GM21528 (cell line): ENCODE results near the gene KCNN2.
"Not testable (repeated sequence)": the region's sequence is repeated elsewhere in the genome, so short reads cannot be mapped to it uniquely, and the experiment has no call there.

Experiments
- ATAC-seq: cut with Tn5 transposase; IDR thresholded peaks from one replicate; pipeline ENCODE4 v1.9.1; 2021; ENCODE audit warnings: mild to moderate bottlenecking, moderate library complexity; ENCODE audit not compliant: unreplicated experiment, low FRiP score

Gene KCNN2

DNA sequence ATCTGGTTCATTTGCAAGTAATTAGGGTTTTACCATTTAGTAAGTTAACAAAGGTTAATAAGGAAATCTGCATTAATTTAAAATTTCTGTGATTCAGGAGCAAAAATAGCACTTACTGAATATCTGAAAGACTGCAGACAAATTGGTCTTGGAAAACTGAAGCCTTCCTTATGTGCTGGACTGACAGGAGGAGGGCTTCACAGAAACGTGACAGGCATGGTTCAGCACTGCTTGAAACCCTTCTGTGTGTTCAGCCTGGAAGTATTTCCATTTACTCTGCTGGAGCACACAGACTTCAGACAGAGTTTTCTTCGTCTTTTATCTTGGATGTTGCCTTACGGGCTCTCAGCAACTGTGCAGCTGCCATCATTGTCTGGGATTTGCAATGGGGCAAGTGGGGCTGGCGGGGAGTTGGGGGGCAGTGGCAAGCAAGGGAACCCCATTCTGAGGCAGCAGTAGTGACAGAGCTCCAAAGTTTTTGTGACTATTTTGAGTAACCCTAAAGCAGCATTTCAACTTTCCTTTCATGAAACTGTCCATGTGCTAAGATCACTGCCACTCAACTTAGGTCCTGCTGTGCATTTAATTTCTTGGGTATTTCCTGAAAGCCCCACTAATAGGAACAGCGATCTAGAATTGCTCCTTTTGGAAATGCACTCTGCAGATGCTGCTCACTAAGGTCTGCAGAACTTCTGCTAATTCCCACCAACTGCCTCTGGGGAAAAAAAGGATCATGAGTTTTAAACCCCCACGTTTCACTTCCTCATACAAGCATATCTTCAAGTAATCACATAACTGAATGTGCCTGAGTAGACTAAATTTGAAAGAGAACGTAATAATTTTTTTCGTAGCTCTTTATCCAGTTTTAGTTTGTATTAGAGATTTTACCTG, 56.6 kb downstream of the KCNN2 start:
- ATAC-seq = peak; percentile 91

DNA sequence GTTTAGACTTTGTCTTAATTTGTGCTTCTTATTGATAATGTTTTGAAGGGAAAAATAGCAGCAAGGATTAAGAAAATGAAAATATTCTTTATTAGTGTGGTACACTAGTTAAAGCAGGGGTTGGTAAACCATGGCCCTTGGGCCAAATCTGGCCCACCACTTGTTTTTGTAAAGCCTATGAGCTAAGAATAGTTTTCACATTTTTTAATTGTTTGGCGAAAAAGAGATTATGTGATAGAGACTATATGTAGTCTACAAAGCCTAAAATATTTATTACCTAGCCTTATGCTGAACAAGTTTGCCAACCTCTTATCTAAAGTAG, 57.2 kb downstream of the KCNN2 start:
- peak; percentile 44 for ATAC-seq

DNA sequence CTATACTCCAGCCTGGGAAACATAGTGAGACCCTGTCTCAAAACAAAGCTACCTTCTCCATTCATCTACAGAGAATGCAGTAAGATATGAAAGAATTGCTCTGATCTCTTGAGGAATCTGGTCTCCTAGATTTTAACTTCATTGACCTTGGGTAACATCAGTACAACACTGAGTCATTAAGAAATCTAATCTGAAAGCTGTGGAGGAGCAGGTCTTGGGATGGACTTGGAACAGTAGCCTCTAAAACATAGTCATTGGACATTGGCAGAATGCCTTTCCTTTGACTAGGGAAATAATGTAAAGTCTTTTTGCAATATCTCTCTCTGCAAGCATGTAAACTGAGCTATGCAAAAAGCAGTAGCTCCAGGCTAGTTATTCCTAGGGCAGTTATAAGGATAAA, 58.1 kb downstream of the KCNN2 start:
- no peak for ATAC-seq

DNA sequence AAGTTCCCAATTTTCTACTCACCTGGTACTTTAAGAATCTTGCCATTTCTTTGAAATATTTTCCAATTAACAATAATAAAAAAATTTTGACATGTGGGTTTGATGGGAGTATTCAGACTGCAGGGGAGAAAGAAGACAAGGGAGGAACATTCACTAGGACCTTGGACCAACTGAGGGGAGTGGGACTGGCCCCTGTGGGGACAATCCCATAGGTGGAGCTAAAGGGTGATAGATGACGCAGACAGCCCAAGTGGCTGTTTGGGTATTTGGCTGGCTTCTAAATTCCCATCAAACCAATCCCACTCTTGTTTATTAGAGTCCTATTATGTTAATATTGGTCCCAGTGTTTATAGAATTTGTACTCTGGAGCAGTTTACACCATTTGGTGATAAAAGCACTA, 65.3 kb downstream of the KCNN2 start:
- no peak for ATAC-seq

DNA sequence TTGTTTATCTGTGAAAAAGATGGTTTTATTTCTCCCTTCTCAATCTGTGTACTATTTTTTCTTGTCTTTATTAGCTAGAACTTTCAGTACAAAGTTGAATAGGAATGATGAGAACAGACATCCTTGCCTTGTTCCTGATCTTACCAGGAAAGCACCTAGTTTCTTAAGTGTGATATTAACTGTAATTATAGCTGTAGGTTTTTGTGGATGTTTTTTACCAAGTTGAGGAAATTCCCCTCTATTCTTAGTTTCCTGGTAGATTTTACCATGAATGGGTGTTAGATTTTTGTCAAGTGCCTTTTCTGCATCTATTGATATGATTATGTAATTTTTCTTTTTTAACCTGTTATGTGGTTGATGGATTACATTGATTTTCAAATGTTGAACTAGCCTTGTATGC, 68.7 kb downstream of the KCNN2 start:
- ATAC-seq = no peak

DNA sequence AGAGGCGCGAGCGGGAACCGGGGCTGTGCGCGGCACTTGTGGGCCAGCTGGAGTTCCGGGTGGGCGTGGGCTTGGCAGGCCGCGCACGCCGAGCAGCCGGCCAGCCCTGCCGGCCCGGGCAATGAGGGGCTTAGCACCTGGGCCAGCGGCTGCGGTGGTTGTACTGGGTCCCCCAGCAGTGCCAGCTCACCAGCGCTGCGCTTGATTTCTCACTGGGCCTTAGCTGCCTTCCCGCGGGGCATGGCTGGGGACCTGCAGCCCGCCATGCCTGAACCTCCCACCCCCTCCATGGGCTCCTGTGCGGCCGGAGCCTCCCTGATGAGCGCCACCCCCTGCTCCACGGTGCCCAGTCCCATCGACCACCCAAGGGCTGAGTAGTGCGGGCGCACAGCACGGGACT, 70.8 kb downstream of the KCNN2 start:
- not testable (repeated sequence) for ATAC-seq

DNA sequence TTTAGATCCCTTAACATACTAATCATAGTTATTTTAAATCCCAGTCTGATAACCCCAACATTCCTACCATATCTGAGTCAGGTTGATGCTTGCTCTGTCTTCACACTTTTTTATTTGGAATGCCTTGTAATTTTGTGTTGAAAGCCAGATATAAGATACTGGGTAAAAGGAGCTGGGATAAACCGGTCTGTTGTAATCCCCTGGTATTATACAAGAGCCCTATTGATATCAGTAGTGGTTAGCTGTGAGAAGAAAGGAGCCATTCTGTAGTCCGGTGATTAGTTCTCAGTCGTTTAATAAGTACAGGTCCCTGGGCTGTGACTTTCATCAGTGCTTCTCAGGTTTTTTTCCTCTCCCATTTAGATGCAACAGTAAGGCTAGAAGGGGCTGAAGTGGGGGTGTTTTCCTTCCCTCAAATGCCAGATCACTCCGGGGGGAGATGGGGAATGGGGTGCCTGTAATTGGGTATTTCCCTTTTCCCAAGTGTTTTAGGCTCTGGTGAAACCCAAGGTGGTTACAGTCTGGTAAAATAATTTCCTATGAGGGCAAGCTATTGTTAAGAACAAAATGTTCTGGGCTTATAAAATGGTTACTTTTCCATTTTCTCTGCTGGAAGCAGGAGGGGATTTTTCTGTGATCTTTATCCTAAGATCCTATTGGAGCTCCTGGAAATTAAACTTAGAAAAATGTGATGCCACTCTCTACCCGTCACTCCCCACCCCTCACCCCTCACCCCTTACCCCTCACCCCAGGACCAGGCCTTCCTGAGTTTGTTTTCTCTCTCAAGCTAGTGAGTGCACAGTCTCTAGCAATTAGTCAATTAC, 72.7 kb downstream of the KCNN2 start:
- ATAC-seq = no peak

DNA sequence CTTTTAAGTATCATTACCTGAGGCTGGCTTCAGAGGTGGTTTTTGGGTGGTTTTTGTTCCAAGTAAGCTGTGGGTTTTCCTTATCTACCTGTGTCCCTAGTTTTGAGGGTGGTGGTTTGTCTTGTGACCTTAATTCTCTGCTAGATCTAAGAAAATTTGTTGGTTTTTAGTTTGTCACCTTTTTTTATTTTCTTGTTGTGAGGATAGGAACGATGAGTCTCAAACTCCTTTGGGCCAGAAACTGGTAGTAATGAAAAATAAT, 73.3 kb downstream of the KCNN2 start:
- ATAC-seq = no peak

DNA sequence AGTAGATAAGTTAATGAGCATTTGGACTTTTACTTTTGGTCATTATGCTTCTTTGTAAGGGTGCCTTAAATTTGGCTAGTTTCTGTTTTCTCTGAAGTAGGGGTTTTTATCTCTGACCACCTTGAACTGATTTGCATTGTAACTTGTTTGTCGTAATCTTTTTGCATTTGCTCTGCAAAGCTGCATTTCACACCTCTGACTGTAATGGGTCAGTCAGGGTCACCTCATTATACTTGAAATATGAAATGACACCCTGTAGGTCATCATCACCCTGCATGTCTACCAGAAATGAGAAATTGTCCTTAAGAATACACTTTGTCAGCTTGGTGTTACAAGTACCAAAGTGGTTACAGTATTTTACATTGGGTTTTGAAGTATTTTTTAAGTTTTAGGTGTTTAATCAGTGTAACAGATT, 74.0 kb downstream of the KCNN2 start:
- peak; percentile 81 for ATAC-seq

DNA sequence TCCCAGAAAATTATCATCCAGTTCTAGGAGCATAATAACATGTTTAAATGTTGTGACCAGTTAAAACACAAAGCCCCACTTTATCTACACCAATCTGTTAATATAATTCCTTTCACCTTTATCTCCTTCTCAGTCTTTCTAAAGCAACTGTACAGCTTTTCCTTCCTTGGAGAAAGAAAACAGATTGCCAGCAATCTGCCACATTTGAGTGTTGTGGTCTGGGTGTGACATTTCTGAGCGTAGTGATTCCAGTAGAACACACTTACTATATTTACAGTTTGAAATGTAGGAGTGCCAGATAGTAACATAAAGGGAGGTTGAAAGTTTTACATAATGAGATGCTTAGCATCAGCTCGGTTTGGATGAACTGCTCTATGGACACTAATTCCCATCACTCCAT, 76.1 kb downstream of the KCNN2 start:
- no peak for ATAC-seq

DNA sequence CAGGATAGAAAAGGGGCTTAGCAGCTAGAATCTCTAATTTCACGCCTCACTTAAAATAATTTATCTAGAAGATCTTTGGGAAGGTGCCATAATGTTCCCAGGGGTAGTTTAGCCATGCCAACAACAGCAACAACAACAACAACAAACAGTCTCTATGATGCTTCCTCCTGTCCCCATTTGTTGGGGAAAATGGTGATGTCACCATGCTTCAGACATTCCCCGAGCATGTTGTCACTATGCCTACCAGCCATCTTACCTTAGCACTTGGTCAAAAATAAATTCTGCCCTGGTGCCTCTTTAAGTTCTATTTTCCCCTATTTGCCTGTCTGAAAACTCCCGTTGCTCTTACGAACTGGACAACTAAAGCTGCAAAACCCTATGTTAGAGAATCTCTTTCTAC, 76.6 kb downstream of the KCNN2 start:
- ATAC-seq = no peak

DNA sequence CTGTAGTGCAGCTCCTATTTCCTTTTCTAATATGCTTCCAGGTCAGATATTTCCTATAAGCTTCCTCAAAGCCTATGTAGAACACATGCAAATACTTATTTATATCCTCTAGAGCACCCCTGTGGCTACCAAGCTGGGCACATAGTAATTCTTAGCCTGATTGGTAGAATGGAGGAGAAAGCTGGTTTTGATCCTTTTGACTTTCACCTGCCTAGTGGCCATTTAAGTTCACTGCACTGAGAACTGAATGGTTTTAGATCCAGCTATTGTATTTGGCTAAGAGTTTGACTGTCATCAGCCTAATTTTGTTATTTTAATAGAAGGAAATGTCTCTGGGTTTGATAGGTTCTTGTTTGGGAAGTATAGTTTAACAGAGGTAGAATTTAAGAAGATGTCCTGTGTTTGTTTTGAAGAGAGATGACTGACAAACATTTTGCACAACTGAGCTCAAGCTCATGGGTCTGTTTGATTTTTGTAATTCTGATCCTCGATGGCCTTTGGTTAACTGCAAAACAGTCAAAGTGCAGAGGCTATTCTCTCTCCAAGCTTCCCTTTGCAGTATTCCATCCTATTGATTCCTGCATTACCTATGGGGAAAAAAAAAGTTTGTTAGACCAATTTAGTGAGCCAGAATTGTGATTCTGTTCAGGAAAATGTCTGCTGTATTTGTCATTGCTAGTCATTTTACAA, 85.4 kb downstream of the KCNN2 start:
- no peak for ATAC-seq

DNA sequence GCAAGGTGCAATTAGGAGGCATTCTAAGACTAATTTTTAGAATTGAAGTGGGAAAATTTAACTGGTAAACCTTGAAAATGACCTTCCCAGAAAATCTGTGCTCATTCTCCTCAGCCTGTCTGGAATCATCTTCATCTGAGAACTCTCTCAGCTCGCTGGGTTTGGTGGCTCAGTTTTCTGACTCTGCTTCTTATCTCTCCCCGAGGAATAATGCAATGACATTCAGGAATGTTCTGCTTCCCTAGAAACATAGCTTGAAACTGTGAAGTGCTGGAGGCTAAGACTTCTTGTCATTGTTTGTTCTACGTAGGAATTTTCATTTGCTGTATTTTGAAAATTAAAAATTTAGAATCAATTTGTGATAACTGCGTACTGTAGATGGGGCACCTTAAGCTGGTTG, 86.6 kb downstream of the KCNN2 start:
- no peak for ATAC-seq

DNA sequence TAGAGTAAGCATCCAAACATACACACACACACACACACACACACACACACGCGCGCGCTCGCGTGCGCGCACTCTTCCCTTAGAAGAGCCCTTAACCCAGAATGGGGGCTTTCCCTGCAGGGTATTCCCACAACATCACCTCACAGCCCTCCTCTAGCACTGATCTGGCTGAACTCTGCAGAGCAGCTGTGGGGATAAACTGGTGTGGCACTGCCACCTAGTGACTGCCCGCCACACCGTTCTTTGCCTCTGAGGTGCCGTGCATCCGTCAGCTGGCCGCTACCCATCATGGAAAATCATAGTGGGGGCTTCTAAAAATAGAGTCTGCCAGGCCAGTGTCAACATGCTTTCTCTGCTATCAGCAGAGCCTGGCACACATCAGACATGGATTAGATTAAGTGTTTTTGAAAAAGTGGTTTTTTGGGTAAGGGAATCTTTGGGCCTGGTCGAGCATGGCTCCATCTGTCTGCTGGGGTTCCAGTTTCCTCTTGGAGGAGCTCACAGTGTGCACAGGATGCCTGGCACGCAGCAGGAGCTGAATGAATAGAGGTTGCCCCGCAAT, 88.1 kb downstream of the KCNN2 start:
- ATAC-seq = peak; percentile 98

DNA sequence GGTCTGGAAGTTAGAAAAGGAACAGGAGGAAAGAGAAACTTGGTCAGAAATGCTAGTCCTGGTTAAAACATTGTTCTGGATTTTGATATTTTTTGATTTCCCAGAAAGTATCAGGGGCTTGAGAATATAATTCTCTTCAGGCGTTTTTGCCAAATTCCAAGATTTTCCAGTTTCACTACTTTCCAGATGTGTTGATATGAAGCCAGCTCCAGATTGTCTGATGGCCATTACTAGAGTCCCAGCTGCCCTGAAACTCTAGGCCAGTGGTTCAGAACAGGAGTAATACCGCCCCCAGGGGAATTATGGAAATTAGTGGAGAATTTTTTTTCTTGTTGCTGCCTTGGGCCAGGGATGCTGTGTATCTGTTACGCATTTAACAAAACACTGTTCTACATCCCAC, 88.6 kb downstream of the KCNN2 start:
- no peak for ATAC-seq

DNA sequence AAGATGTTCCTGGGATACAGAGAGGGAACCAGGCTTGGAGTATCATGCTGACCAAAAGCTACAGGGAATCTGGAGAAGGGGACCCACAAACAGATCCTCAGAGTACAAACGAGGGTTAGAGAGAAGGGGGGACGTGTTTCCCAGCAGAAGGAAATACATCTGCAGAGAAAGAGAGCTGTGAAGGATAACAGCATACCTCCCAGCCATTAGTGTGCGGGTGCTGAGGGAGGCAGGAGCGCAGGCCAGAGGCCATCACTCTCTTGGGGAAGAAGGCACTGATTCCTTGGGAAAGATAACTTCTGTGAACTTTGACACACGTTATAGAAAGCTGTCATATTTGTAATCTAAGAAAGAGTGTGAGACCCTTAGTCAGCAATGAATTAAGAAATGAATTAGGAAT, 96.9 kb downstream of the KCNN2 start:
- no peak for ATAC-seq

DNA sequence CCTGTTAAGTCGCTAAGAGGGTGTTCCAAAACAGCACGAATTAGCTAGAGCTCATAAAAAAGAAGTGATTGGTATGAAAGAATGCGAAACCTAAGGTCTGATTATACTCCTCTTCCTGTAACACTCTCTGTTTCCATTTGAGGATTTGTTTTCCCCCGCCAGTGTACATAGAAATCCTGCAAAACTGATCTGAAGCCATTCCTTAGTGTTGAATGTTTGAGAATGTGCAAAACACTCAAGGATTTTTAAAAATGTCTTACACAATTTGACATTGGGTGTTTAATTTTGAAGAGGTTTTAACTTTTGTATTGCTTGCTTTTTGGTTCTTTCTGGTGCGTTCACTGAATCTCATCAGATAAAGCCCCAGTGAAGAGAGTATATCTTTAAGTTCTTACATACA, 105.3 kb downstream of the KCNN2 start:
- ATAC-seq = no peak

DNA sequence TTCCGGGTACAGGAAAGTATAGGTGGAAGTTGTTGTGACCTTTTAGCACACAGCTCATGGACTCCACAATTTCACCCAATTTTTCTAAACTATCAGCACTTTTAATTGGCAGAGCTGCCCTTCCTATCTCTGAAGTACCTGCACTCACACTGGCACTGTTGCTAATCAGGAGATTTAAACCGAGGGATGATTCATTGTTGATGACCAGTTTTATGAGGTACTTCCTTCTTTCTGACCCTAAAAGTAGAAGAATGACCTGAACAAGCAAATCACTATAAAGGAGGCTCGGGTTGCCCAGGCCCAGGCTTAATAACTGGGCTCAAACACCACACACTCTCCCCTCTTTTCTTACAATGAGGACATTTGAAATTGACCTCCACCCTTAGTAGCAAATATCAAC, 105.9 kb downstream of the KCNN2 start:
- no peak for ATAC-seq

DNA sequence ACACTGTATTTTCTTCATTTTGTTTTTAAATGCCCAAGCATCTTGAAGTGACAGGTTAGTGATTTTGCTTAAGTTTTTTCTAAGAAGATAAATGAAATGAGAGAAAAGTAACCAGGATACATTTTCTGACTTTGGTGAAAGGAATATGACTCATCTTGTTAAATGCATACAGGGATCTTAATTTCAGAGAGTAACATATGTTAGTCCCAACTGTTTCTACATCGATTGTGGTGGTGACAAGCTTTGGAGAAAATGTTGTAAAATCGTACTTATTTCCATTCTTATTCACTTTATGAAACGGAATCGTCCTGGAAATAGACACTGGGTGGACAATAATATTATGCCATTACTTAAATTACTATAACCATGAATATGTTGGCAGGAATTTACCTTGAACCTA, 107.5 kb downstream of the KCNN2 start:
- no peak for ATAC-seq

DNA sequence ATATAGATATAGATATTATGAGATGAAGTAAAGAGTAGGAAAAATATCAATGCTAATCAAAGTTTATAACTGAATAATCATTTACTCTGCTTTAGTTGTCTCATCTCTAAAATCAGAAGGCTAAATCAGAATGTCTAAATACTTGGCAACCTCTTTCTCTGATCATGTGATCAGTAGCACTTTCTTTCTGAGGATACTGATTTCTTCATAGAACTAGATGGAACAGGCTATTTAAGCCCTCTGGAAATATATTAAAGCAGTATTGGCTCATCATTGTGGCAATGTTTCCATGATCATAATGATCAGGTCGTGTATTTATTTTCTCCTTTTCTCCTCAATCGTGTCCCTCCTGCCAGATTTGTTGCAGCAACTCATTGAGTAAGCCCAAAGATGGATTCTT, 109.7 kb downstream of the KCNN2 start:
- no peak for ATAC-seq

DNA sequence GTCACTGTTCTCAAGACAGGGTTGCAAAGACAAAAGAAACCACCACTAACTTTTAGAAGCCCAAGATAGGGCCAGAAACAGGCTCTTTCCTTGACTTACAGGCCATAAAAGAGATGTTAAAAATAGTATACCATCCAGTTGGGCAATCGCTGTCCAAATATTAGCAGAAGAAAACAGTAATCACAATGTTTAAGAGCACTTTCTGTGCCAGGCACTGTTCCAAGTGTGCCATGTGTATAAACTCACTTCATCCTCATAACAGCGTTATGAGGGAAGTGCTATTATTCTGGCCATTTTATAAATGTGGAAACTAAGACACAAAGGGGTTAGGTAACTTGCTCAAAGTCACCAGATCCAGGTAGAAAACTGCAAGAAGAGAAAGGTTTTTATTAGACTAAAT, 111.7 kb downstream of the KCNN2 start:
- ATAC-seq = no peak
